SU-DHL-6 (cell line): ENCODE measurements around the gene NPAS3.

ENCODE experiments used
- H2AFZ ChIP-seq: fragments of 200-600 bp; sonication (generic); 2 replicates; pipeline ENCODE4 v1.6.1; 2014; ENCODE audit warnings: low read depth, mild to moderate bottlenecking, moderate library complexity, mixed read lengths, antibody characterized with exemption, low read length; ENCODE audit not compliant: severe bottlenecking
- H3F3A ChIP-seq: fragments of 200-600 bp; shearing (Covaris generic); 2 replicates; pipeline ENCODE4 v1.6.0; 2016; ENCODE audit warnings: antibody characterized with exemption, mild to moderate bottlenecking; ENCODE audit not compliant: insufficient read depth
- H3K27ac ChIP-seq: fragments of 200-600 bp; sonication (generic); 2 replicates; pipeline ENCODE4 v1.5.1; 2016; ENCODE audit warnings: low read depth, mild to moderate bottlenecking, low read length, moderate library complexity, mixed read lengths
- H3K27me3 ChIP-seq: fragments of 200-600 bp; sonication (generic), shearing (Covaris generic); 2 replicates; pipeline ENCODE4 v1.6.0; 2014; ENCODE audit warnings: mild to moderate bottlenecking, low read length
- H3K36me3 ChIP-seq: fragments of 200-600 bp; sonication (generic); 2 replicates; pipeline ENCODE4 v1.6.1; 2014; ENCODE audit warnings: mild to moderate bottlenecking, low read length, mixed read lengths
- H3K4me2 ChIP-seq: fragments of 300-600, 200-600 bp; shearing (Covaris generic), sonication (generic); 2 replicates; pipeline ENCODE4 v1.6.0; 2014; ENCODE audit warnings: low read length, low read depth, mild to moderate bottlenecking; ENCODE audit not compliant: poor library complexity, severe bottlenecking
- H3K4me3 ChIP-seq: fragments of 200-600 bp; sonication (generic); 2 replicates; pipeline ENCODE4 v1.5.1; 2014; ENCODE audit warnings: antibody characterized with exemption, low read length, mild to moderate bottlenecking, mixed read lengths; ENCODE audit not compliant: insufficient read depth, poor library complexity, severe bottlenecking
- H3K79me2 ChIP-seq: fragments of 200-600 bp; sonication (generic); 2 replicates; pipeline ENCODE4 v1.6.1; 2014; ENCODE audit warnings: mild to moderate bottlenecking, low read length, moderate library complexity; ENCODE audit not compliant: insufficient read depth
- H3K9ac ChIP-seq: fragments of 200-600 bp; sonication (generic); 2 replicates; pipeline ENCODE4 v1.7.0; 2014; ENCODE audit warnings: mild to moderate bottlenecking, low read length
- H3K9me2 ChIP-seq: fragments of 200-600 bp; sonication (generic); replicated peaks from 2 replicates; pipeline ENCODE4 v1.6.1; 2014; ENCODE audit warnings: low read length; ENCODE audit not compliant: insufficient read depth
- H3K9me3 ChIP-seq: fragments of 200-600 bp; sonication (generic); 2 replicates; pipeline ENCODE4 v1.6.1; 2014; ENCODE audit warnings: low read length, mixed read lengths; ENCODE audit not compliant: insufficient read depth
- H4K20me1 ChIP-seq: fragments of 200-600 bp; sonication (generic); 2 replicates; pipeline ENCODE4 v1.6.1; 2014; ENCODE audit warnings: low read depth, mild to moderate bottlenecking, antibody characterized with exemption, low read length, moderate library complexity, mixed read lengths
- EZH2phosphoT487 ChIP-seq: fragments of 200-600 bp; sonication (generic), shearing (Covaris generic); conservative IDR thresholded peaks from 2 replicates; pipeline ENCODE4 v1.6.1; 2018; ENCODE audit warnings: mild to moderate bottlenecking, antibody characterized with exemption, low read length, moderate library complexity, mixed read lengths
- TF ChIP-seq, protein P1 (sequence below): fragments of 200-600 bp; sonication (generic); IDR thresholded peaks from one replicate; pipeline ENCODE4 v1.5.1; 2017; ENCODE audit warnings: antibody characterized with exemption, mild to moderate bottlenecking, low read length, moderate library complexity; ENCODE audit not compliant: insufficient read depth, poor library complexity, severe bottlenecking

The NPAS3 gene

GRCh38 chr14:33568935-33569579 is 630.4 kb downstream of the NPAS3 start:
- no peak for TF ChIP-seq EZH2phosphoT487
- Histone ChIP-seq H3K4me3 (no peak overlapping the region), H3F3A (no peaks in the 10 kb centered on the region), H2AFZ (no peak overlapping the region), H3K9ac (no peak overlapping the region), H3K36me3 (no peaks in the 10 kb centered on the region), H3K27me3 (no peaks in the 10 kb centered on the region), H3K4me2 (no peak overlapping the region), H3K9me2 (no peaks in the 10 kb centered on the region), H4K20me1 (no peaks in the 10 kb centered on the region), H3K79me2 (no peaks in the 10 kb centered on the region), H3K27ac (no peak overlapping the region), H3K9me3 (no peaks in the 10 kb centered on the region)

- TF ChIP-seq, protein P1, sequence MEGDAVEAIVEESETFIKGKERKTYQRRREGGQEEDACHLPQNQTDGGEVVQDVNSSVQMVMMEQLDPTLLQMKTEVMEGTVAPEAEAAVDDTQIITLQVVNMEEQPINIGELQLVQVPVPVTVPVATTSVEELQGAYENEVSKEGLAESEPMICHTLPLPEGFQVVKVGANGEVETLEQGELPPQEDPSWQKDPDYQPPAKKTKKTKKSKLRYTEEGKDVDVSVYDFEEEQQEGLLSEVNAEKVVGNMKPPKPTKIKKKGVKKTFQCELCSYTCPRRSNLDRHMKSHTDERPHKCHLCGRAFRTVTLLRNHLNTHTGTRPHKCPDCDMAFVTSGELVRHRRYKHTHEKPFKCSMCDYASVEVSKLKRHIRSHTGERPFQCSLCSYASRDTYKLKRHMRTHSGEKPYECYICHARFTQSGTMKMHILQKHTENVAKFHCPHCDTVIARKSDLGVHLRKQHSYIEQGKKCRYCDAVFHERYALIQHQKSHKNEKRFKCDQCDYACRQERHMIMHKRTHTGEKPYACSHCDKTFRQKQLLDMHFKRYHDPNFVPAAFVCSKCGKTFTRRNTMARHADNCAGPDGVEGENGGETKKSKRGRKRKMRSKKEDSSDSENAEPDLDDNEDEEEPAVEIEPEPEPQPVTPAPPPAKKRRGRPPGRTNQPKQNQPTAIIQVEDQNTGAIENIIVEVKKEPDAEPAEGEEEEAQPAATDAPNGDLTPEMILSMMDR, result no peak
- TF ChIP-seq EZH2phosphoT487, result no peak
- Histone ChIP-seq H3F3A (no peaks in the 10 kb centered on the region), H3K9me3 (no peaks in the 10 kb centered on the region), H4K20me1 (no peaks in the 10 kb centered on the region), H2AFZ (no peak overlapping the region), H3K27ac (no peak overlapping the region), H3K4me2 (no peak overlapping the region), H3K27me3 (no peaks in the 10 kb centered on the region), H3K79me2 (no peaks in the 10 kb centered on the region), H3K36me3 (no peaks in the 10 kb centered on the region), H3K4me3 (no peak overlapping the region), H3K9ac (no peak overlapping the region), H3K9me2 (no peaks in the 10 kb centered on the region)
These were observed 631.4 kb downstream of the NPAS3 start for GRCh38 chr14:33569821-33570687.

DNA sequence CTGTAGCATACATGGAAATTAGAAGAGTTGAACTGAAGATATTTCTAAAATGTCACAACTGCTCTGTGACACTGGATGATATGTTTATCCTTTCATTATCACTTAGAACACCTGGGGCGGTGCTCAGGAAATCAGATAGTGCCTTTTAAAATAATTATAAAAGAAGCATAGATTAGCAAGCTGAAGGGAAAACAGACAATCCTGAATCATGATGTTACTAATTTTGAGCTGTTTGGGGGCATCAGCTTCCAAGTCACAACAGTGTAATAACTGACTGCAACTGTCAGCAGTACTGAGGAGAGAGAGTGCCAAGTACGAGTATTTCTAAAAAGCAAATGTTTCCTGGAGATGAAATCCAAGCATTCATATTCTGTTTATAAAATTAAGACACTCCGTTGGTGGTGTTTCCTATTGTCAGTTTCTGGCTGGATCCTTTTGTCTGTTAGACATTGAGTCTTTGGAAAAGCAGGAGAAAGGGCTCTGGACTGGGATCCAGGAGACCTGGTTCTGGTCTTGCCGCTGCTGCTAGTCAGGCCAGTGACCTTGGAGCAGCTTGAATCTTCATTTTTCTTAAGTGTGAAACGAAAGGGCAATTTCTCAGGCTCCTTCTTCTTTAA is 632.1 kb downstream of the NPAS3 start:
- no peaks in the 10 kb centered on the region for H3K79me2 ChIP-seq
- no peak overlapping the region for H2AFZ ChIP-seq
- H4K20me1 ChIP-seq, result no peaks in the 10 kb centered on the region
- H3K9me2 ChIP-seq, result no peaks in the 10 kb centered on the region
- no peaks in the 10 kb centered on the region for H3K27me3 ChIP-seq
- H3K4me2 ChIP-seq, result no peak overlapping the region
- H3F3A ChIP-seq, result no peaks in the 10 kb centered on the region
- no peak overlapping the region for H3K4me3 ChIP-seq
- H3K27ac ChIP-seq, result no peak overlapping the region
- H3K9me3 ChIP-seq, result no peaks in the 10 kb centered on the region
- H3K36me3 ChIP-seq, result no peaks in the 10 kb centered on the region
- H3K9ac ChIP-seq, result no peak overlapping the region
- TF ChIP-seq, protein P1, result no peak
- no peak for TF ChIP-seq EZH2phosphoT487
